ENCODE results near the gene CATSPERD. TPM values are rescaled to one million over a fixed set of nuclear protein-coding genes. Genes with fewer than 3 reads are reported as not detected.
A peak's percentile ranks its signal among the peaks of the same experiment; 100 is the strongest.

CATSPERD gene
- total and polyA plus RNA-seq, 2 of the 4 experiments (the other 2 are of a cell fraction): not detected

DNA sequence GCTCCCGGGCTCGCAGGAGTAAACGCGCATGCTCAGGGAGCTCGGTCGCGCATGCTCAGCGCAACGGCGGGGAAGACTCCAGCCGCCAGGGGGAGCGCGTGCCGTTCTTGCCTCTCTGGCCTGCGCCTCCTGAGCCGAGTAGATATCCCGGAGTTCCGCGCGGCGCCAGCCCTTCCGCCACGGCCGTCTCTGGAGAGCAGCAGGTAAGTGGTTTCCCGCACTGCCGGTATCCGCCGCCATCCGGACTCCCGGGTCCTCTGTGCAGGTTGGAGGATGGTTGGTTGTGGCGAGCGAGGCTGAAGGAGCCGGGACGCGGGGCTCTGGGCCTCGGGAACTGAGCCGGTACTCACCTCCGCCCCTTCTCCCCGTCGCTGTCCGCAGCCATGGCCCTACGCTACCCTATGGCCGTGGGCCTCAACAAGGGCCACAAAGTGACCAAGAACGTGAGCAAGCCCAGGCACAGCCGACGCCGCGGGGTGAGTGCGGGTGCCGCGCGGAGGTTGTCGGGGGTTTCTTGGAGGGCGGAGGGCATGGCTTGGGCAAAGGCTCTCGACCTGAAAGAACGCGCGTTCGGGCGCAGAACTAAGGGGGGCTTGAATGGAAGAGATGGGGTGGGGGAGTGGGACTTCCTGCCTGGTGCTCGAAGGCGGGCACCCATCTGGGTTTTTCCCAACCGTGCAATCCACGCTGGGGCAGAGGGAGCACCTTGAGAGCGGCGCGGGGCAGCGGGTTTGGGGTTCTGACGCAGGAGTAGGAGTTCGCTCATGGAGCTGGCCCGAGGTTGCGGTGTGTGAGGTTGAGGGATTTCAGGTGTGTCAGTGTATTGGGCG lies 30.1 kb upstream of the CATSPERD start, which contains the start of gene RPL36:
RPL36 (plus strand) TSS at position 171 of the 830 bp plus-strand sequence; CDS start at position 384, 213 bp downstream.
- no peak within 1 kb of the TSS for H2BK20ac ChIP-seq (ENCODE audit: low read depth, low read length)
- in situ Hi-C loops (cut with MboI; ENCODE audit: low sequenced_read_pairs) (no loop called here), dilution Hi-C loops (cut with HindIII; ENCODE audit: low sequenced_read_pairs, unreplicated experiment) (no loop called here), intact Hi-C loops (cut with micrococcal nuclease) (no loop called here)
- H3K56ac ChIP-seq (ENCODE audit: extremely low read depth, insufficient read depth, low read length): peak within 1 kb of the TSS; percentile 24; the same call in 1 of the 2 replicates
- peak within 1 kb of the TSS; percentile 93 for H3K14ac ChIP-seq (replicated peaks; ENCODE audit: low read depth, low read length)
- H3K36me3 ChIP-seq (ENCODE audit: control insufficient read depth, insufficient read depth, low read length): peaks cover 41% of the 10 kb centered on the region
- H2BK120ac ChIP-seq (ENCODE audit: low read depth, low read length): no peak within 1 kb of the TSS
- H3K79me1 ChIP-seq (ENCODE audit: low read depth in 1 of 2, low read length in 2 of 2): peaks cover 0 to 45% of the 10 kb centered on the region in 2 experiments; a peak in 1 of 4 replicates
- peak within 1 kb of the TSS; percentile 97 for H3K4me2 ChIP-seq (ENCODE audit: low read depth, low read length)
- BruUV-seq (replicated peaks): TSS peak; percentile 75
- ChIA-PET CTCF (interaction anchor here (0.9 kb wide), 3 partner anchors 15 to 82 kb away, joined by 3 to 5 read pairs (median 3); no protein-coding TSS in a partner anchor), POLR2A (ENCODE audit: unreplicated experiment) (no interaction called here)
- H3K23ac ChIP-seq (ENCODE audit: low read depth, low read length): peak within 1 kb of the TSS; percentile 96
- H3K9ac ChIP-seq (ENCODE audit: low read depth, low read length): peak within 1 kb of the TSS; percentile 78
- H3K4ac ChIP-seq (ENCODE audit: low read depth, low read length): peak within 1 kb of the TSS; percentile 88
- peak within 1 kb of the TSS; percentile 83; the same call in 1 of the 2 replicates for H4K91ac ChIP-seq (ENCODE audit: insufficient read depth, low read depth, low read length)
- WGBS, 2 experiments (ENCODE audit: extremely low coverage in 2 of 2, insufficient read length in 1 of 2): 2% methylated on average over 32 of the region's 73 CpGs; no CpG with 5 or more reads in 1 of the 2 experiments
- H2BK15ac ChIP-seq (ENCODE audit: low read depth, low read length): no peak within 1 kb of the TSS
- peaks cover 2% of the 10 kb centered on the region; the same call in 1 of the 2 replicates for H3K4me1 ChIP-seq (ENCODE audit: control insufficient read depth, insufficient read depth, low read length)
- H2BK5ac ChIP-seq (ENCODE audit: low read depth, low read length, poor library complexity, severe bottlenecking): peak within 1 kb of the TSS; percentile 61
- H4K8ac ChIP-seq (ENCODE audit: low read depth in 2 of 2, low read length in 2 of 2): peak within 1 kb of the TSS; percentile 26 to 97
- H2AK5ac ChIP-seq (ENCODE audit: low read depth, low read length): peak within 1 kb of the TSS; percentile 90
- ATAC-seq (ENCODE audit: low read depth): peak; percentile 65
- H3K27ac ChIP-seq (ENCODE audit: insufficient read depth, low read length): peak within 1 kb of the TSS; percentile 78
- H4K5ac ChIP-seq (ENCODE audit: low read depth, low read length): peak within 1 kb of the TSS; percentile 52
- TF ChIP-seq, protein P1, sequence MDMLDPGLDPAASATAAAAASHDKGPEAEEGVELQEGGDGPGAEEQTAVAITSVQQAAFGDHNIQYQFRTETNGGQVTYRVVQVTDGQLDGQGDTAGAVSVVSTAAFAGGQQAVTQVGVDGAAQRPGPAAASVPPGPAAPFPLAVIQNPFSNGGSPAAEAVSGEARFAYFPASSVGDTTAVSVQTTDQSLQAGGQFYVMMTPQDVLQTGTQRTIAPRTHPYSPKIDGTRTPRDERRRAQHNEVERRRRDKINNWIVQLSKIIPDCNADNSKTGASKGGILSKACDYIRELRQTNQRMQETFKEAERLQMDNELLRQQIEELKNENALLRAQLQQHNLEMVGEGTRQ (IDR thresholded peaks at IDR 0.05; ENCODE audit: low read depth, low read length): peak; percentile 36; the same call in 1 of the 2 replicates
- TF ChIP-seq RAD21 (IDR thresholded peaks at IDR 0.05; ENCODE audit: low read length) (peak; percentile 57), MXI1 (IDR thresholded peaks at IDR 0.05; ENCODE audit: borderline replicate concordance, low read depth, low read length) (no peak), CTCF (conservative IDR thresholded peaks at IDR 0.05; ENCODE audit: low read depth, low read length) (peak; percentile 99), MAZ (IDR thresholded peaks at IDR 0.05; ENCODE audit: borderline replicate concordance, low read depth, low read length) (no peak; the same call in 1 of the 2 replicates), FOS (IDR thresholded peaks at IDR 0.05; ENCODE audit: low read depth, low read length) (no peak), SMC3 (IDR thresholded peaks at IDR 0.05; ENCODE audit: low read depth, low read length) (peak; percentile 29; the same call in 1 of the 2 replicates), POLR2A (IDR thresholded peaks at IDR 0.05; ENCODE audit: low read depth, low read length) (peak; percentile 99), RCOR1 (IDR thresholded peaks at IDR 0.05; ENCODE audit: insufficient replicate concordance, low read length) (peak; percentile 45)
- H3K27me3 ChIP-seq (ENCODE audit: control insufficient read depth, insufficient read depth, low read length): no peaks in the 10 kb centered on the region
- H3K9me3 ChIP-seq (ENCODE audit: control insufficient read depth, insufficient read depth, low read length): no peaks in the 10 kb centered on the region
- peak; percentile 93 for DNase-seq
- H3K4me3 ChIP-seq (ENCODE audit: insufficient read depth, low read depth, low read length): peak within 1 kb of the TSS; percentile 74
- H3K18ac ChIP-seq (ENCODE audit: low read depth, low read length): no peak within 1 kb of the TSS
- peaks cover 7% of the 10 kb centered on the region; the same call in 1 of the 2 replicates for H3K9me1 ChIP-seq (ENCODE audit: insufficient read depth, low read length)
- H4K20me1 ChIP-seq (ENCODE audit: insufficient read depth, low read length): peaks cover 53% of the 10 kb centered on the region
- peak within 1 kb of the TSS; percentile 95 for H2AFZ ChIP-seq (replicated peaks; ENCODE audit: low read length, poor library complexity)
- H2AK9ac ChIP-seq (replicated peaks; ENCODE audit: low read depth, low read length, poor library complexity): peak within 1 kb of the TSS; percentile 100
